Measurements from ENCODE around the gene PIWIL4.

PIWIL4 gene

GRCh38 chr11:94655291-94655690, 88.1 kb downstream of the PIWIL4 start:
- TF ChIP-seq, protein P1, sequence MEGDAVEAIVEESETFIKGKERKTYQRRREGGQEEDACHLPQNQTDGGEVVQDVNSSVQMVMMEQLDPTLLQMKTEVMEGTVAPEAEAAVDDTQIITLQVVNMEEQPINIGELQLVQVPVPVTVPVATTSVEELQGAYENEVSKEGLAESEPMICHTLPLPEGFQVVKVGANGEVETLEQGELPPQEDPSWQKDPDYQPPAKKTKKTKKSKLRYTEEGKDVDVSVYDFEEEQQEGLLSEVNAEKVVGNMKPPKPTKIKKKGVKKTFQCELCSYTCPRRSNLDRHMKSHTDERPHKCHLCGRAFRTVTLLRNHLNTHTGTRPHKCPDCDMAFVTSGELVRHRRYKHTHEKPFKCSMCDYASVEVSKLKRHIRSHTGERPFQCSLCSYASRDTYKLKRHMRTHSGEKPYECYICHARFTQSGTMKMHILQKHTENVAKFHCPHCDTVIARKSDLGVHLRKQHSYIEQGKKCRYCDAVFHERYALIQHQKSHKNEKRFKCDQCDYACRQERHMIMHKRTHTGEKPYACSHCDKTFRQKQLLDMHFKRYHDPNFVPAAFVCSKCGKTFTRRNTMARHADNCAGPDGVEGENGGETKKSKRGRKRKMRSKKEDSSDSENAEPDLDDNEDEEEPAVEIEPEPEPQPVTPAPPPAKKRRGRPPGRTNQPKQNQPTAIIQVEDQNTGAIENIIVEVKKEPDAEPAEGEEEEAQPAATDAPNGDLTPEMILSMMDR (IDR thresholded peaks at IDR 0.05; ENCODE audit: insufficient read depth, low read length, poor library complexity, severe bottlenecking): no peak
- H3K27me3 ChIP-seq (replicated peaks; ENCODE audit: control insufficient read depth, insufficient read depth, low read length): no peaks in the 10 kb centered on the region; the same call in 1 of the 2 replicates
- no peak overlapping the region for H3K4me3 ChIP-seq (replicated peaks; ENCODE audit: low read depth, low read length)
- H3K36me3 ChIP-seq (ENCODE audit: control insufficient read depth, insufficient read depth, low read length): no peaks in the 10 kb centered on the region
- DNase-seq (ENCODE audit: extremely low read depth, insufficient read length): no peak

DNA sequence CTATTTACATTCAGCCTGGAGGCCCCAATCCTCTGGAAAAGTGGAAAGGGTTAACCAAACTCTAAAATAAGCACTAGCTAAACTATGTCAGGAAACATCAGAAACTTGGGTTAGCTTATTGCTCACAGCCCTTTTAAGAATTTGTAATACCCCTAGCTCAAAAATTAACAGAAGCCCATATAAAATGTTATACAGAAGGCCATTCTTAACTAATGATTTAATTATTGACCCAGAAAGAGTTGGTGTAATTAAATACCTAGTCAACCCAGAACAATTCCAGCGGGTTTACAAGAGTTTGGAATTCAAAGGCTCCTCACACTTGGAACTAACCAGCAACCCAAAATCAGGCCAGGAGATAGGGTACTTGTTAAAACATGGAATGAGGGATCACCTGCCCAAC, 88.8 kb downstream of the PIWIL4 start:
- no peak for DNase-seq (ENCODE audit: extremely low read depth, insufficient read length)
- Histone ChIP-seq H3K4me3 (replicated peaks; ENCODE audit: low read depth, low read length) (no peak overlapping the region), H3K27me3 (replicated peaks; ENCODE audit: control insufficient read depth, insufficient read depth, low read length) (peaks cover 1% of the 10 kb centered on the region; the same call in 1 of the 2 replicates), H3K36me3 (ENCODE audit: control insufficient read depth, insufficient read depth, low read length) (no peaks in the 10 kb centered on the region)
- TF ChIP-seq, protein P1 (IDR thresholded peaks at IDR 0.05; ENCODE audit: insufficient read depth, low read length, poor library complexity, severe bottlenecking): no peak

DNA sequence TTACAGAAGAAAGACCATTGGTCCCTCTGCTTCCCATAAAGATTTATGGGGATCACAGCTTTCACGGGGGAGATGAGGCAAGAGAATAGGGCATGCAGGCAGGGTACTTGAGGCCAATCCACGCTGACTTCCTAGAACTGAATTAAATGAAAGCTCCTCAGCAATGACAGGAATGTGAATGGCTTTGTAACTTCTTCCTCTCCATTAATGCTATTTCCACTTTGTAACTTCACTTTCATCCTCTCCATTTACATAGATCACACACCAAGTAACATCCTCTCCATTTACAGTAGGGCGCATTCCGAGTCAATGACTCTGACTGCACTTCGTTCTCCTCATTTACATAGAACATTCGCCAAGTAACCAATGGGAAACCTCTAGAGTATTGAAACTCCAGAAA, 89.8 kb downstream of the PIWIL4 start:
- no peaks in the 10 kb centered on the region for H3K36me3 ChIP-seq (ENCODE audit: control insufficient read depth, insufficient read depth, low read length)
- no peak overlapping the region for H3K4me3 ChIP-seq (replicated peaks; ENCODE audit: low read depth, low read length)
- peaks cover 2% of the 10 kb centered on the region; the same call in 1 of the 2 replicates for H3K27me3 ChIP-seq (replicated peaks; ENCODE audit: control insufficient read depth, insufficient read depth, low read length)
- TF ChIP-seq, protein P1 (IDR thresholded peaks at IDR 0.05; ENCODE audit: insufficient read depth, low read length, poor library complexity, severe bottlenecking): no peak
- no peak for DNase-seq (ENCODE audit: extremely low read depth, insufficient read length)

DNA sequence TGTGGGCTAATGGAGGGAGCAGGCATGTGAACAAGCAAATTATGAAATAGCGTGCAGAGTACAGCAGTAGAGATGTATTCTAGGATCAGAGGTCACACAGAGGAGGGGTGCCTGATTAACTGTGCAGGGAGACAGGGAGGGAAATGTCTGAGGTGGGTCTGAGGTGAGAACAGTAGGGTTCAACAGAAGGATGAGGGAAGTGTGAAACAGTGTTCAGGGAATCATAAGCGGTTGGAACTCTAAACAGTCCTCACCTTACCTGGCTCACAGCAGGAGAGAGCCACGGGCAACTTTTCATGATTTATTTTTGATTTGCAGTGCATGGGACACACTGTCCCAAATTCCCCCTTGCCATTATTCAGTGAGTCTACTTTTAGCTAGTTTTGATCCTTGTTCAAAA, 90.5 kb downstream of the PIWIL4 start:
- no peak for DNase-seq (ENCODE audit: extremely low read depth, insufficient read length)
- H3K4me3 ChIP-seq (replicated peaks; ENCODE audit: low read depth, low read length): no peak overlapping the region
- TF ChIP-seq, protein P1 (IDR thresholded peaks at IDR 0.05; ENCODE audit: insufficient read depth, low read length, poor library complexity, severe bottlenecking): no peak
- H3K36me3 ChIP-seq (ENCODE audit: control insufficient read depth, insufficient read depth, low read length): no peaks in the 10 kb centered on the region
- H3K27me3 ChIP-seq (replicated peaks; ENCODE audit: control insufficient read depth, insufficient read depth, low read length): peaks cover 2% of the 10 kb centered on the region; the same call in 1 of the 2 replicates

GRCh38 chr11:94658386-94658785, 91.2 kb downstream of the PIWIL4 start:
- H3K27me3 ChIP-seq (replicated peaks; ENCODE audit: control insufficient read depth, insufficient read depth, low read length): peaks cover 2% of the 10 kb centered on the region; the same call in 1 of the 2 replicates
- no peaks in the 10 kb centered on the region for H3K36me3 ChIP-seq (ENCODE audit: control insufficient read depth, insufficient read depth, low read length)
- no peak overlapping the region for H3K4me3 ChIP-seq (replicated peaks; ENCODE audit: low read depth, low read length)
- no peak for DNase-seq (ENCODE audit: extremely low read depth, insufficient read length)
- TF ChIP-seq, protein P1 (IDR thresholded peaks at IDR 0.05; ENCODE audit: insufficient read depth, low read length, poor library complexity, severe bottlenecking): no peak

- no peak for DNase-seq (ENCODE audit: extremely low read depth, insufficient read length)
- TF ChIP-seq, protein P1 (IDR thresholded peaks at IDR 0.05; ENCODE audit: insufficient read depth, low read length, poor library complexity, severe bottlenecking): no peak
- H3K27me3 ChIP-seq (replicated peaks; ENCODE audit: control insufficient read depth, insufficient read depth, low read length): 0 out of 2 replicates have a peak, but pooled peaks cover 2% of the 10 kb centered on the region
- no peak overlapping the region for H3K4me3 ChIP-seq (replicated peaks; ENCODE audit: low read depth, low read length)
- no peaks in the 10 kb centered on the region for H3K36me3 ChIP-seq (ENCODE audit: control insufficient read depth, insufficient read depth, low read length)
Measured at GRCh38 chr11:94658888-94659287, 91.7 kb downstream of the PIWIL4 start.

All from GM06990 (cell line).